K562 treated with DMSO at 1 percent for 48 hours (cell line): ENCODE measurements around the gene TIAM1. TPM values are rescaled to one million over a fixed set of nuclear protein-coding genes. Genes with fewer than 3 reads are reported as not detected.

Experiments used
- total RNA-seq: library from RNA; unstranded; fragments of 300-600 nt; gene quantifications from 2 replicates; pipeline ENCODE4 v1.2.3, GENCODE V29; 2022; ENCODE audit warnings: low replicate concordance; ENCODE audit errors: extremely low read depth

Gene TIAM1, protein sequence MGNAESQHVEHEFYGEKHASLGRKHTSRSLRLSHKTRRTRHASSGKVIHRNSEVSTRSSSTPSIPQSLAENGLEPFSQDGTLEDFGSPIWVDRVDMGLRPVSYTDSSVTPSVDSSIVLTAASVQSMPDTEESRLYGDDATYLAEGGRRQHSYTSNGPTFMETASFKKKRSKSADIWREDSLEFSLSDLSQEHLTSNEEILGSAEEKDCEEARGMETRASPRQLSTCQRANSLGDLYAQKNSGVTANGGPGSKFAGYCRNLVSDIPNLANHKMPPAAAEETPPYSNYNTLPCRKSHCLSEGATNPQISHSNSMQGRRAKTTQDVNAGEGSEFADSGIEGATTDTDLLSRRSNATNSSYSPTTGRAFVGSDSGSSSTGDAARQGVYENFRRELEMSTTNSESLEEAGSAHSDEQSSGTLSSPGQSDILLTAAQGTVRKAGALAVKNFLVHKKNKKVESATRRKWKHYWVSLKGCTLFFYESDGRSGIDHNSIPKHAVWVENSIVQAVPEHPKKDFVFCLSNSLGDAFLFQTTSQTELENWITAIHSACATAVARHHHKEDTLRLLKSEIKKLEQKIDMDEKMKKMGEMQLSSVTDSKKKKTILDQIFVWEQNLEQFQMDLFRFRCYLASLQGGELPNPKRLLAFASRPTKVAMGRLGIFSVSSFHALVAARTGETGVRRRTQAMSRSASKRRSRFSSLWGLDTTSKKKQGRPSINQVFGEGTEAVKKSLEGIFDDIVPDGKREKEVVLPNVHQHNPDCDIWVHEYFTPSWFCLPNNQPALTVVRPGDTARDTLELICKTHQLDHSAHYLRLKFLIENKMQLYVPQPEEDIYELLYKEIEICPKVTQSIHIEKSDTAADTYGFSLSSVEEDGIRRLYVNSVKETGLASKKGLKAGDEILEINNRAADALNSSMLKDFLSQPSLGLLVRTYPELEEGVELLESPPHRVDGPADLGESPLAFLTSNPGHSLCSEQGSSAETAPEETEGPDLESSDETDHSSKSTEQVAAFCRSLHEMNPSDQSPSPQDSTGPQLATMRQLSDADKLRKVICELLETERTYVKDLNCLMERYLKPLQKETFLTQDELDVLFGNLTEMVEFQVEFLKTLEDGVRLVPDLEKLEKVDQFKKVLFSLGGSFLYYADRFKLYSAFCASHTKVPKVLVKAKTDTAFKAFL (N-terminal part only)
- not detected in 2 replicates for total RNA-seq

DNA sequence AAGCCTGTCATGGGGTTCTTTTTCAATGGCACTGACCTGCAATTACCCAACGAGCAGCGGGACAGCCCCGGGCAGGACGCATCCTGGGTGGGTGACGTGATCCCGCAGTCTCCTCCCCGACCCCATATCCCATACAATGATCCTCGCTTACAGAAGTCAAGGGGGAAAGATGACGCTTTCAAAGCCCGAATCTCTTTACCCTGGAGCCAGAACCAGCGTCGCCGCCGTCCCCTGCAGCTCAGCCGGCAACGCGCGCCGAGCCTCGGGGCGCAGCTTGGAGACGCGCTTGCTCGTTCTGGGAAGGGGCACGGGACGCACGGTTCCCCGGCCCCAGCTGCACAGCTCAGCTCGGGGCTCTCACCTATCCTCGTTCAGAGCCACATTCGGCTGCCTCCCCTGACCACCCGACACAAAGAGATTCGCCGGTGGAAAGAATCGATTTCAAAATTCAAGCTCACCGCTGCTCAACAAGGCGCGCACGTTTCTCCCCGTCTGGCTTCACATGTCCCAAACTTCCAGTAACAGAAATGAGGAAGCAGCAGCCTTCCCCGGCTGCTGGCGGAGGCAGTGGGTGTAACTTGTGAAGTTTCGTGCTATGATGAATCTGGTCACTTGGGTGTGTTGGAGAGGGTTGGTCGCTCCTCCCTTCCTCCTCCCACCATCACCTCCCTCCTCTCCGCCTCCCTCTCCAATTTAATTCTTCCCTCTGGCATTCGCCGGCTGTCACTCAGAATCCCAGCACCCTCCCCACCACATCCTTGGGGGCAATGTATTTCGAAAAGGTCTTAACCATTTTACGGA is at the start of gene TIAM1:
Gene TIAM1, minus strand, starts transcription at position 582 of the 801 bp plus-strand sequence. CDS start 77,289 bp downstream, outside the sequence.

